ENCODE data around the gene HS3ST2.

GRCh38 chr16:22871861-22872260 is 57.9 kb downstream of the HS3ST2 start:
- TF ChIP-seq CTCF (IDR thresholded peaks at IDR 0.05; ENCODE audit: borderline replicate concordance, extremely low read depth, low read length, poor library complexity, severe bottlenecking) (no peak), EZH2 (IDR thresholded peaks at IDR 0.05; ENCODE audit: borderline replicate concordance, low read depth, low read length, severe bottlenecking) (no peak)

Data from DND-41 (cell line).